NCI-H1436 (cell line): Measurements from ENCODE around the gene CES4A.
"Not testable (repeated sequence)": the region's sequence is repeated elsewhere in the genome, so short reads cannot be mapped to it uniquely, and the experiment has no call there.

Experiments used
- DNase-seq: peaks from one replicate; lab custom pipeline; 2025; lab: John Stamatoyannopoulos, UW

CES4A gene

GRCh38 chr16:66956154-66956457 lies 32.3 kb upstream of the CES4A start:
- not testable (repeated sequence) for DNase-seq

GRCh38 chr16:66958857-66959703 lies 29.3 kb upstream of the CES4A start:
- DNase-seq: no peak

- no peak for DNase-seq
These were observed 28.7 kb upstream of the CES4A start for GRCh38 chr16:66959704-66960161.

DNA sequence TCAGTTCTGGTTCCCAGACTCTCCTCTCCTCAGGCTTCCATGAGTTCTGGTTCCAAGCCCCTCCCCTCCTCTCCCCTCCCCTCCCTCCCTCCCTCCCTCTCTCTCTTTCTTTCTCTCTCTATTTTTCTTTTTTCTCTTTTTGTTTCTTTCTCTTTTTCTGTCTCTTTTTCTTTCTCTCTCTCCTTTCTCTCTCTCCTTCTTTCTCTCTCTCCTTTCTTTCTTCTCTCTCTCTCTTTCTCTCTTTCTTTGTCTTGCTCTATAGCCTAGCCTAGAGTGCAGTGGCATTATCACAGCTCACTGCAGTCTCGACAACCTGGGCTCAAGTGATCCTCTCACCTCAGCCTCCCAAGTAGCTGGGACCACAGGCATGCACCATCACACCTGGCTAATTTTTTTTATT lies 28.1 kb upstream of the CES4A start:
- DNase-seq: no peak

DNA sequence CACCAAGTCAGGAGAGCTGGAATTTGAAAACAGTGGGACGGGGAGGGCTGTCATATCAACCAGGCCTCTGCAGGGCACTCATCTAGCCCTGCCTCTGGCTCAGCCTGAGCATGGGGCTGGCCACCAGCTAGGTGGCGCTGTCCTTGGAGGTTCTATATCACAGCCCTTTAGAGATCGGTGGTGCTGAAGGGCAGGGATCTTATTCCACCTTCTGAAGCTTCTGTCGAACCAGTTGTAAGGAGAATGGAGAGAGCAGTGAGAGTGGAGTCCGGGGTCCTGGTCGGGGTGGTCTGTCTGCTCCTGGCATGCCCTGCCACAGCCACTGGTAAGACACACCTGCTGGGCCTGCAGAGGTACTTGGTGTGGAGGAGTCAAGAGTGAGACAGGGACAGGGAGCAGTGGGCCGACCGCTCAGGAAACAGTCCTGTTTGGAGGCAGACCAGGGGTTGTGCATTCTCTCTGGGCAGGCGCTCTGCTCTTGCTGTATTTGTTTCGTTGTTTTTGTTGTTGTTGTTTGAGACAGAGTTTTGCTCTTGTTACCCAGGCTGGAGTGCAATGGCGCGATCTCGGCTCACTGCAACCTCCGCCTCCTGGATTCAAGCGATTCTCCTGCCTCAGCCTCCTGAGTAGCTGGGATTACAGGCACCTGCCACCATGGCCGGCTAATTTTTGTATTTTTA lies 27.2 kb upstream of the CES4A start, which contains the start of gene CES3:
Gene CES3, plus strand, starts transcription at position 202 of the 680 bp plus-strand sequence. Its CDS starts 42 bp downstream, at position 244.
- DNase-seq: peak; percentile 75

GRCh38 chr16:66961914-66962313 lies 26.5 kb upstream of the CES4A start:
- no peak for DNase-seq

DNA sequence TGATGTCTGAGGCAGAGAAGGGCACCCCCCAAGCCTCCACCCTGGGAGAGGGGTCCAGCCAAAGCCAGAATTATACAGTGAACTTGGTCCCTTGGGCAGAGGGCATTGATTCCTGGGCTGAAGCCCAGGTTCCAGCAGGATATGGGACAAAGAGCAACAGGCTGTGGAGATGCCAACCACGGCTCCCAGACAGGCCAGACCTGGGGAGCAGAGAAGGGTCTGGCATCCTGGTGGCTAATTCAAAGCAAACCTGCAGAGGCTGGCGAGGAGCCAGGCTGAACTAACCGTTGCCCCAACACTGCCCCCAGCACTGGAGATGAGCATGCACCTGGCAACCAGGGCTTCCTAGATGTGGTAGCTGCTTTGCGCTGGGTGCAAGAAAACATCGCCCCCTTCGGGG lies 24.3 kb upstream of the CES4A start:
- no peak for DNase-seq

GRCh38 chr16:66968847-66969246 lies 19.5 kb upstream of the CES4A start:
- no peak for DNase-seq

DNA sequence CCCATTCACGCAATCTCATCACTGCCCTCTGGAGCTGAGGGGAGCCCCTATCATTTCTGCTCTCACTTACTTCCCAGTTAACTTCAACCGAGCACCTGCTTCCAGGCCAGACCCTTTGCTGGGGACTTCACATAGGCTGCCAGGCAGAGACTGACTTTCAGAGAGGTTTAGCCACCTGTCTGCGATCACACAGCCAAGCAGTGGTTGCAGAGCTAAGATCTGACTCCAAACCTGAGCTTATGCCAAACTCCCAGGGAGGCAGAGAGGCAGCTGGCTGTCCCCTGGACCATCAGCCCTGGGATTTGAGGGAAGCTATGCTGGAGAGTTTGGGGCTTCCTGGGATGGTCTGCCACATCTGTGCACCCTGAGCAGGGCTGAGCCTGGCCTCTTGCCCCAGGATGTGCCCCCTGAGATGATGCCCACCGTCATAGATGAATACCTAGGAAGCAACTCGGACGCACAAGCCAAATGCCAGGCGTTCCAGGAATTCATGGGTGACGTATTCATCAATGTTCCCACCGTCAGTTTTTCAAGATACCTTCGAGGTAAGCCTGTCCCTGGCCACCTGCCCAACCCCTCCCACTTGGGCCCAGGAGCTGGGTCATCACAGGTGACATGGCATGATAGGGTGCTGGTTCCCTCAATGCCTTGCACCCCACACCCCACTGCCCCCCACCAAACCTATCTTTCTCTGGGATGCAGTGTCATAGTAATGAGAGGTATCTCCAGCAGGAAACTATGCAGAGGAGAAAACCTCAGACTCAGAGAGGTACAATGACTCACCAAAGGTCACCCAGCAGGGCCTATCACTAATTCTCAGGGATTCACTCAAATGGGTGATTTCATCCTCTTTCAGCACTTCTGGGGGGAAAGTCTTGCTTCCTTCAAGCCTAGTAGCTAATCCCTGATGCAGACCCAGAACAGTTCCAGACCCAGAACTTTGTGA lies 17.3 kb upstream of the CES4A start:
- no peak for DNase-seq

DNA sequence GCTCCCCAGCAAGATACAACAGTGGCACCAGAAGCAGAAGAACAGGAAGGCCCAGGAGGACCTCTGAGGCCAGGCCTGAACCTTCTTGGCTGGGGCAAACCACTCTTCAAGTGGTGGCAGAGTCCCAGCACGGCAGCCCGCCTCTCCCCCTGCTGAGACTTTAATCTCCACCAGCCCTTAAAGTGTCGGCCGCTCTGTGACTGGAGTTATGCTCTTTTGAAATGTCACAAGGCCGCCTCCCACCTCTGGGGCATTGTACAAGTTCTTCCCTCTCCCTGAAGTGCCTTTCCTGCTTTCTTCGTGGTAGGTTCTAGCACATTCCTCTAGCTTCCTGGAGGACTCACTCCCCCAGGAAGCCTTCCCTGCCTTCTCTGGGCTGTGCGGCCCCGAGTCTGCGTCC lies 15.4 kb upstream of the CES4A start:
- no peak for DNase-seq

DNA sequence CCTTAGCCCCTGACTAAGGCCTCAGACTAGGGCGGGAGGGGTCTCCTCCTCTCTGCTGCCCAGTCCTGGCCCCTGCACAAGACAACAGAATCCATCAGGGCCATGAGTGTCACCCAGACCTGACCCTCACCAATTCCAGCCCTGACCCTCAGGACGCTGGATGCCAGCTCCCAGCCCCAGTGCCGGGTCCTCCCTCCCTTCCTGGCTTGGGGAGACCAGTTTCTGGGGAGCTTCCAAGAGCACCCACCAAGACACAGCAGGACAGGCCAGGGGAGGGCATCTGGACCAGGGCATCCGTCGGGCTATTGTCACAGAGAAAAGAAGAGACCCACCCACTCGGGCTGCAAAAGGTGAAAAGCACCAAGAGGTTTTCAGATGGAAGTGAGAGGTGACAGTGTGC lies 14.7 kb upstream of the CES4A start:
- no peak for DNase-seq

- DNase-seq: not testable (repeated sequence)
These were observed 14.0 kb upstream of the CES4A start for GRCh38 chr16:66974156-66974931.

DNA sequence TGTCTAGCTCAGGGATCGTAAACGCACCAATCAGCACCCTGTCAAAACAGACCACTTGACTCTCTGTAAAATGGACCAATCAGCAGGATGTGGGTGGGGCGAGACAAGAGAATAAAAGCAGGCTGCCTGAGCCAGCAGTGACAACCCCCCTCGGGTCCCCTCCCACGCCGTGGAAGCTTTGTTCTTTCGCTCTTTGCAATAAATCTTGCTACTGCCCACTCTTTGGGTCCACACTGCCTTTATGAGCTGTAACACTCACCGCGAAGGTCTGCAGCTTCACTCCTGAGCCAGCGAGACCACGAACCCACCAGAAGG lies 13.5 kb upstream of the CES4A start:
- not testable (repeated sequence) for DNase-seq

GRCh38 chr16:66975302-66975893 lies 13.0 kb upstream of the CES4A start:
- no peak for DNase-seq

DNA sequence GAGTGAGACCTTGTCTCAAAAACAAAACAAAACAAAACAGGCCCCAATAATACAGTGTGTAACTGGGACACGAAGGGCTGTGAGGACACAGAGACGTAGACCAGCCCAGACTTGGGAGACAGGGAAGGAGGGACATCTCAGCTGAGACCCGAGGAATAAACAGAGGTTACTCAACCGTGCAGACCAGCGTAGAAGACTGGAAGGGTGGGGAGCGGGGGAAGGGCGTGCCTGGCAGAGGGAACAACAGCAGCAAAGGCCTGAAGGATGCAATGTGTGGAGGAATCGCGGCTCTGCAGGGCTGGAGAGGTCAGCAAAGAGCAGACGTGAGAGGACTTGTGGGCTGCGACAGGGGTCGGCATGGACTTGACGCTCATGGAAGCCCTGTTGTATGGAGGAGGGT lies 11.6 kb upstream of the CES4A start:
- no peak for DNase-seq

DNA sequence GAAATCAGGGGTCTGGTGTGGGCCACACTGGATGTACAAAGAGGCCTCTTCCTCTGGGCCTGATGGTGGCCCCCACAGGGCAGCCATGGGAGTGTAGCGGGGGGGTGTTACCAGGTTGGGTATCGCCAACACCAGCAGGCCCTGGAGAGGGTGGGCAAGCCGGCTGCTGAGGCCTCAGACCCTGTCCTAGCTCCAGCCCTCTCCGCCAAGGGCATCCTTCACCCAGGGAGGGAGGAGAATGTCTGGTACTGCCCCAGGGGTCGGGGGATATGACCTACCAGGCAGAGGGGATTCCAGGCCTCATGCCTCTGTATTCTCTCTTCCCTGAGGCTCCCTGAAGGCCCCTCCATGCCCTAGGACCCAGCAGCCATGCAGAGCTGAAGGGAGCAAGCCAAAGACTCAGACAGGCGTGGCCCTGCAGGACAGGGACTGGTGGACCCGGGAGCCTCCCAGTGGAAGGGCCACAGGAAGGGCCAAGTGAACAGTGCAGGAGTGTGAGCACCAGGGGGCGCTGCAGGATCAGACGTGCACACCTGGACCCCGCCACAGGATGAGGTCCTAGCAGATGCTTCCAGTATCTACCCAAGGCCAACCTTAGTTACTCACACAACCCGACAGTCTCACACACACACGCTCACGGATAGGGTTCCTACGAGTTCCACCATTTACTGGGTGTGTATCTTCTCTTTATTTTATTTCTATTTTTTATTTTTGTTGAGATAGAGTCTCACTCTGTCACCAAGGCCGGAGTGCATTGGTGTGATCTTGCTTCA lies 10.9 kb upstream of the CES4A start:
- DNase-seq: peak; percentile 74

DNA sequence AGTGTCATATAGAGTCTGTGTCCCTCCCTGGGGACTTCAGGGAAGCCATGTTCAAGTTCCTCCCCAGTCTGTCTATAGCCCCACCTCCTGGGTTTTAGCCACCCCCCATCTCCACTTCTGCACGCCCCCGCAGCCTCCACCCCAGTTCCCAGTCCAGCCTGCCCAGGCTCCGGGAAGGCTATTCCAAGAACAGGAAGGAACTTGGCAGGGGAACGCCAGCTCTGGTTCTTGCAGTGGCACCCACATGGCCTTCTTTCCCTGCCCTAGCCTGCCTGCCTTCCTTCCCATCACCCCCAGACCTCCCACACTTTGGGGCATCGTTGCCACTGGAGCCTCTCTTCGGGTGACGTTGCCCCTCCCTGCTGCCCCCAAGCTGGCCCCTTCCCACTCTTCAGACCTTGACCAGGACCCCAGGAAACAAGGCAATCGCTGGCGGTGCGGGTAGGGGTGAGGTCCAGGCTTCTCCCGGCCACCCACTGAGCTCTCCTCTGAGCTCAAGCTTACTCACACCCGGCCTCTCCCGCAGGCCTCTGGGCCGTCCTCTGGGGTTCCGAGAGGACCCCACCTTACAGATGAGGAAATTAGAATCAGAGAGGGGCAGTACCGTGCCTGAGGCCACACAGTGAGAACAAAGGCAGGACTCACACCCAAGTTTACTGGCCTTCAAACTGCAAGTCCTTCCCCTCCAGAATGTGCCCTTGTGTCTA lies 9.2 kb upstream of the CES4A start:
- no peak for DNase-seq

DNA sequence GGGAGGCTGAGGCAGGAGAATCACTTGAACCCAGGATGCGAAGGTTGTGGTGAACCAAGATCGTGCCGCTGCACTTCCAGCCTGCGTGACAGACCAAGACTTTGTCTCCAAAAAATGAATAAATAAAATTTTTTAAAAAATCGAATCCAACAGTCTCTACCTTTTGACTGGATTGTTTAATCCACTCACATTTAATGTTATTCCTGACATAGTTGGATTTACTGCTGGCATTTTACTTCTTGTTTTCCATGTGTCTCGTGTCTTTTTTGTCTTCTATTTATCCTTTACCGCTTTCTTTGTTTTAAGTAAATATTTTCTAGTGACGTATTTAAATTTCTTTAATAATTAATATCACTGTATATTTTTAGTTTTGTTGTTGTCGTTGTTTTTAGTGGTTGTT lies 5.4 kb upstream of the CES4A start:
- DNase-seq: no peak

GRCh38 chr16:66984892-66985311 lies 3.5 kb upstream of the CES4A start:
- no peak for DNase-seq

GRCh38 chr16:66986559-66986958 lies 1.8 kb upstream of the CES4A start:
- no peak for DNase-seq
